CD4-positive, alpha-beta T cell treated with Interleukin-15 for 4 hours (primary cell): Measurements from ENCODE around the gene ENAH.

Experiments
- DNase-seq: peaks from one replicate; pipeline ENCODE4 v3.0.0-alpha.2; 2020; ENCODE audit warnings: low spot score

The ENAH gene

DNA sequence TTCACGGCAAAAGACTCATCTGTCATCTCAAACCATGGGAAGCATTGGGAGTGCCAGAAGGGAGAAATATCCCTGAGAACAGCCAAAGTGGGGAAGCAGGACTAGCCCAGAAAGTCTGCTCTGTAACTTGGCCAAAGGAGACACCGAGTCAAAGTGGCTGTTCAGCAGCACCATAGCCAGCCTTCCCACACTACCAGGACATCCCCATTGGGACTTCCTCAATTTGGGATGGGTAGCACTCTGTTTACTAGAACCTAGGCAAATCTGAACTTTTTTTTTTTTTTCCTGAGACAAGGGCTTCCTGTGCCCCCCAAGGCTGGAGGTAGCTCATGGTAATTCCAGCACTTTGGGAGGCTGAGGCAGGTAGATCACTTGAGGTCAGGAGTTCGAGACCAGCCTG lies 93.0 kb downstream of the ENAH start:
- no peak for DNase-seq

GRCh38 chr1:225559326-225559725 lies 93.6 kb downstream of the ENAH start:
- no peak for DNase-seq

- DNase-seq: no peak
These were observed 96.2 kb downstream of the ENAH start for GRCh38 chr1:225556694-225557093.

- no peak for DNase-seq
These were observed 97.1 kb downstream of the ENAH start for GRCh38 chr1:225555821-225556220.

GRCh38 chr1:225554216-225554812 lies 98.6 kb downstream of the ENAH start:
- peak; percentile 19 for DNase-seq

DNA sequence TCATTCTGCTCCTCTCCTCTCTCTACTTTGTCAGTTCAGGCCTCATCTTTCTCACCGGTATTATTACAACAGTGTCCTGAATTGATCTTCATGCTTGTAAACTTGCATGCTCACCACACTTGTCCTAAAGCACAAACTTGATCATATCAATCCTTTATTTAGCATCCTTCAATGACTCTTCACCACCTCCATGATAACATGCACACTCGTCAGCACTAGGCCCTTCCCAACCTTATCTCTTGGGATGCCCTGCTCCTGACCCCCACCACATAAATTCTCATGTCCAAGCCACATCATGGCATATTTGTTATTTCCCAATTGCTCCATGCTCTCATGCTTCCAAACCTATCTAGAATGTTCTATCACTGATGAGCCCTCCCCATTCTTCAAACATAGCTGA lies 103.1 kb downstream of the ENAH start:
- no peak for DNase-seq

DNA sequence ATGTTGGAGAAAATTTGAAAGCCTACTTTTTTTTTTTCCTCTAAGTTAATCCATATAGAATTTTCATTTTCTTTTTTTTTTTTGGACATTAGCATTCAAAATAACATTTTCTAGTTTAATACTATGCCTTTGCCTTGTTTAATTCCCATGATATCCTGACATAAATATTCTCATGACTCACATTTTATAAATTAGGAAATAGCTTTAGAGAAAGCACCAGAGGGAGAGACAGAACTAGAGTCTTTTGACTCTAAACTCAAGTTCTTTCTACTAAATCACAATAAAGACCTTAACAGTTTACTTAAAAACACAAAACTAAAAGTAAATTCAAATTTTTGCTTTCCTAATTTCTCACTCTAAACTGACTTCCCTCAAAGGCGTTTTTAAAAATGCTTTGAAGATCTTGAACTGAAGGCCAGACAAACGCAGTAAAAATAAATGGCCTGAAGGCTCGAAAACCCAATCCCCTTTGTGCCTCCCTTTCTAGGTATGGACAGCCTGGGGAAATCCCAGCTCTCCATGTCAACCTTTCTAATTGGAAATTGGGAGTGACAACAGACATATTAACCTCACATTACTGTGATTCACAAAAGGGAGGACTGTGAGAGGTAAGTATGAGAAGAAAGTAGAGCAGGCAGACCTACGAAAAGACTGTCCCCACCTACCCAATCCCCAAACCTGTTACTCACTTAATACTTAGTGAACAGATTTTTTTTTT lies 104.6 kb downstream of the ENAH start:
- no peak for DNase-seq

GRCh38 chr1:225545649-225546048 lies 107.3 kb downstream of the ENAH start:
- DNase-seq: no peak

DNA sequence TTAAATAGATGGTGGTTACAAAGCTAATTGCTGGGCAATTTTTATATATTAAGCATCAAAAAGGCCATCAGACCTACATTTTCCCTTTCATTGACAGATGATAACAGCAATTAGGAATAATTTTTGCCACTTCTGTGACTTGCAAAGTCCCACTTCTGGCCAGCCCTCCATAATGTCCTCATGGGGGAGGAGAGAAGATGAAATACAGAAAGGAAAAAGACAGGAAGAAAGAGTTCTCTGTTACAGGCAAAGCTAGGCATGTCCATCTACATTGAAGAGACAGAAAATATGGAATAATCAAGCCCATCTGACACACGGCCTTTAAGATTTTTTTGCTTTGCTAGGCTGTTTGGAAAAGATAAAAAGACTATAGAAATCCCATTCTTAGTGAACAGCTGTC lies 108.0 kb downstream of the ENAH start:
- no peak for DNase-seq

- DNase-seq: no peak
These were observed 108.7 kb downstream of the ENAH start for GRCh38 chr1:225544263-225544662.

GRCh38 chr1:225543350-225543749 lies 109.6 kb downstream of the ENAH start:
- no peak for DNase-seq

- no peak for DNase-seq
These were observed 111.5 kb downstream of the ENAH start for GRCh38 chr1:225541383-225541782.

DNA sequence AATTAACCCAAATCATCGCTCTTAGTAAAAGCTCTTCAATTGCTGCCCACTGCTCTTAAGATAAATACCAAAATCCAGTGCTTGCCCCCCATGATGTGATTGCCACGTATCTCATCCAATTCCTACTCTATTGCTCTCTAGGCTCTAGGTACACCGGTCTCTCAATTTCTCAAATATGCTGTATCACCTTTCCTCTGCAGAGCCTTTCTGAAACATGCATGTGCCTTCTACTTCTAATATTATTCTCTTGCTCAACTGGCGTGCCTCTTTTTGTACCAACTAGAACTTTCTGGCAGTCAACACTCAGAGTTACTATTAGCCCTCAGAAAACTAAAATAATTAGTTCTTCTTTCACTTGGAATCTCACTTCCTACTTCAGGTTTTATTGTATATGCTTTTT lies 113.3 kb downstream of the ENAH start:
- no peak for DNase-seq

- DNase-seq: no peak
These were observed 113.9 kb downstream of the ENAH start for GRCh38 chr1:225539069-225539468.

- DNase-seq: no peak
These were observed 115.2 kb downstream of the ENAH start for GRCh38 chr1:225537554-225538251.

DNA sequence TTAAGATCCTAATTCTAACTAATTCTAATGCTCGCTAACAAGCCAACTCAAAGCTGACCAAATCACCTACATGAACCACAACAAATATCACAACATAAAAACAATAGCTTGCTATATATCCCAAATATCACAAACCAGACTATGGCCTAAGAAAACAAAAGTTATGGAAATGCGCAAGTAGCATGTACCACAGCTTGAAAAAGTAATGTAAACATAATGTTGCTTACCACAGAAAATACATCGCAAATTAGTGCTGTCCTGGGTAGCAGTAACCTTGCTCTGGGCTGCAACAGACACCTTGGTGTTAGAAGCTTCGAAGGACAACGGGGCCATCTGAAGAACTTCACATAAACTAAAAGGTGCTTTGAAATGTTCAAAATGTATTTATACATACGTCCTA lies 117.6 kb downstream of the ENAH start:
- DNase-seq: no peak

DNA sequence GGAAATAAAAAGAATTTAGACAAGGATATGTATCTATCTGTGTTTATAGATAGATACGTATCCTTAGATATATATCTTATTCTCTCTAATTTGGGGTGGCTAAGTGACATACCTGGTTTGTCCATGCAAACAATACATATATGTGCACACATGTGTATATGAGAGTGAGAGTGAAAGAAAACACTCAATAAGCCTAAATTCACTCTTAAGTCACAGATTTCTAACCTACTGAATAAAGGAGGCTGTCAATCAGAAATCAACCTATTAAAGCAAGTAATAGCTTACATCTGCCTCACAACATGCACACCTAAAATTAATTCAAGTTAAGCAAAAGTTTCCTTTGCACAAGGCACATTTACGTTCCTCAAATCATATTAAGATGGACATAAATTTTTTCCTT lies 118.2 kb downstream of the ENAH start:
- no peak for DNase-seq

DNA sequence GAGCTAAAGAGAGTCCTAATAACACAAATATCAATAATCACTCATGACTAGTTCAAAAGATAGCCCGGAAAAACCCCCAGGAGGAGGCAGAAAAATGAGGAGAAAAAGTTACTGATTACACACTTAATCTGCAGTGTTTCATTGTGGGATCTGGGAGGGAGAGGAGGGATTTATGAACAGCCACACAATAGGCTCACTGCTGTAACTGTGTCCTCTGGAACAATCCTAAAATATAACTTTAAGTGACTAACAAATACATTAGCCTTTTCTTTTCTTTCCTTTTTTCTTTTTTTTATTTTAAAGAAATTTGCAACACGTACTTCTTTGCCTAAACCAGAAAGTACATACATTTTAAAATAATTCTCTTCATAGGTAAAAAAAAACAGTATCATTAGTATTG lies 118.8 kb downstream of the ENAH start:
- DNase-seq: no peak

- no peak for DNase-seq
These were observed 119.7 kb downstream of the ENAH start for GRCh38 chr1:225533238-225533637.

DNA sequence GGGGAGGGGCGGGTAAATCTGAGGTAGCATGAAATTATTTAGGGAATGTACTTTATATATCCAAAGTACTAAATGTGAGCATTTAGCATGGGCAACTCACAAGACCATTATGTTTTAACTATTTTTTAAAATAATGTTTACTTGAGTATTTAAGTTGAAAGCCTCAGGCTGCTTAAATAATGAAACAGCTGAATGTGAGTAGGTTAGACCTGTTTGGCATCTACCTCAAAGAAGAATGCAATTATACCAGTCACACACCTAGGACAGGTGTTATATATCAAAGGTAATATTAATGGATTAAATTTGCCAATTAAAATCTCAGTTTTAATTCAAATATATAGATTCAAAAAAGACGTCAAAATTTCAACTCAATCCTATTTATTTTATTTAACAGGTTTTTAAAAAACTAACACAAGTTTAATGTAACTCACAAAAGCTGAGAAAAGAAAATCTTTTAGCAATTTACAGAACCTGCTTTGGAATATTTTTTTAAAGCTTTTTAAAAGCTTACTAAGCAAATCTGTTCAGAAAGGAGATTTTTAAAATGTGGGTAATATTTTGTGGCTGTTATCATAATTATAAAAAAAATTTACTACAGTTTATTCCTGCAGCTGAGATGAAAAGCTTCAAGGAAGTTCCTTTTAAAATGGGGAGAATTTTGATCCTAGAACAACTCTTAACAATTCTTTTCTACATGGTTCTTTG lies 120.5 kb downstream of the ENAH start:
- no peak for DNase-seq

- DNase-seq: no peak
These were observed 123.2 kb downstream of the ENAH start for GRCh38 chr1:225529726-225530125.

GRCh38 chr1:225527575-225527974 lies 125.3 kb downstream of the ENAH start:
- DNase-seq: no peak

DNA sequence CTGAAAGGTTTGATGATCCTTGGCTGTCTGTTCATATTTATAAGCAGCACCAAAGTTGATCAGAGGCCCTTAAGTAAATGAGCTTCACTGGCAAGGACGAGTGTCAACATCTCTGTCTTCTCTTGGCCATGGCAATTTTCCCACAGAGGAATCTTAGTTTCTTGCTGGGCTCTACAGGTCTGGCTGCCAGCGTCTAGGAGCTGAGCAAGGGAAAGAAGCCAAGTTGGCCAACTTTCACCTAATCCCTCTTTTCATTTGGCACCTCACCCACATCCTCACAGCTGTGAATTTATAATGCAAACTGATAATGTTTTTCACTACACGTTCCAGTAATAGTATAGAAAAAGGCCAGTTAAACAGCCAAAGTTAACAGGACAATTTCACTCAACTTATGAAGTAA lies 126.0 kb downstream of the ENAH start:
- DNase-seq: no peak
